Right lobe of liver (tissue), 6 donors: Measurements from ENCODE around the gene RPRD1B. TPM values are rescaled to one million over a fixed set of nuclear protein-coding genes. Genes with fewer than 3 reads are reported as not detected.
"Not testable (repeated sequence)": the region's sequence is repeated elsewhere in the genome, so short reads cannot be mapped to it uniquely, and the experiment has no call there.

Experiments
- ATAC-seq, 4 donors: fragments of 200-7000 bp; cut with Tn5 transposase; one replicate each; pipeline ENCODE4 v1.9.1; 2020; ENCODE audit warnings: mild to moderate bottlenecking in 4 of 4, moderate library complexity in 4 of 4
- DNase-seq, 3 donors: peaks; one replicate each; pipeline ENCODE4 v3.0.0-alpha.2; 2020
- H3K27ac ChIP-seq, 3 donors: fragments of 200-600 bp; one replicate each; pipeline ENCODE4 v1.8.0; 2022
- H3K27me3 ChIP-seq, 2 donors: fragments of 200-600 bp; one replicate each; pipeline ENCODE4 v1.8.0; 2022
- H3K36me3 ChIP-seq, 4 donors: fragments of 200-600 bp; sonication (generic) in 1 of 4; one replicate each; pipeline versions ENCODE4 v1.5.1 to v1.8.0; 2017 to 2022; ENCODE audit warnings: control low read depth in 1 of 4
- H3K4me1 ChIP-seq, 4 donors: fragments of 200-600 bp; sonication (generic) in 1 of 4; one replicate each; pipeline versions ENCODE4 v1.5.1 to v1.8.0; 2017 to 2022; ENCODE audit warnings: control low read depth in 1 of 4
- H3K4me3 ChIP-seq, 3 donors: fragments of 200-600 bp; one replicate each; pipeline ENCODE4 v1.8.0; 2022
- H3K9me3 ChIP-seq, 4 donors: fragments of 200-600 bp; sonication (generic) in 1 of 4; one replicate each; pipeline versions ENCODE4 v1.5.1 to v1.8.0; 2017 to 2022; ENCODE audit warnings: control low read depth in 1 of 4
- CTCF ChIP-seq, 4 donors: fragments of 200-600 bp in 3 of 4; fragments of 450-650 bp in 1 of 4; IDR thresholded peaks; one replicate each; pipeline versions ENCODE4 v1.5.1 to v1.8.0; 2016 to 2022; ENCODE audit warnings: antibody characterized with exemption in 4 of 4, mild to moderate bottlenecking in 2 of 4
- POLR2A ChIP-seq: fragments of 450-650 bp; IDR thresholded peaks from one replicate; pipeline ENCODE4 v1.6.1; 2017; ENCODE audit warnings: antibody characterized with exemption, mild to moderate bottlenecking
- WGBS: methylation state at CpG from one replicate; pipeline ENCODE4 v1.1.6; 2018; ENCODE audit warnings: low coverage, low lambda C conversion rate; ENCODE audit not compliant: insufficient coverage; ENCODE audit errors: missing lambda C conversion rate; 5-methylcytosine and 5-hydroxymethylcytosine counted together
- intact Hi-C, 2 donors: fragments of 100-400 bp; cut with DNase I; formaldehyde crosslinking; loops; one replicate each; pipeline versions ENCODE4 v1.11.2 to v1.14.1; 2022
- total RNA-seq, 6 experiments: library from RNA; depleted of rRNA in 2 of 6; stranded (reverse); fragments of >200 nt in 2 of 6; fragmentation: NEBNext Ultra II Directional in 3 of 6; extraction: Animal tissue kit (Norgen Biotek cat#: 25700) in 3 of 6; gene quantifications; one replicate each; pipeline versions ENCODE4 v1.1.0 to v1.2.4, GENCODE V29; 2016 to 2023
- donor health status: DM: no; HTN: yes; CAD: no.
- donor health status: DM: no; HTN: no; CAD: no.
- donor health status: DM: no; HTN: no; CAD: no.
- donor health status: DM: no; HTN: yes; CAD: no.
- donor health status: DM: no; HTN: yes; CAD: no.

RPRD1B gene
- total RNA-seq, 6 experiments from 2014 or later, result 25.0 to 153 (median 37.9) TPM

DNA sequence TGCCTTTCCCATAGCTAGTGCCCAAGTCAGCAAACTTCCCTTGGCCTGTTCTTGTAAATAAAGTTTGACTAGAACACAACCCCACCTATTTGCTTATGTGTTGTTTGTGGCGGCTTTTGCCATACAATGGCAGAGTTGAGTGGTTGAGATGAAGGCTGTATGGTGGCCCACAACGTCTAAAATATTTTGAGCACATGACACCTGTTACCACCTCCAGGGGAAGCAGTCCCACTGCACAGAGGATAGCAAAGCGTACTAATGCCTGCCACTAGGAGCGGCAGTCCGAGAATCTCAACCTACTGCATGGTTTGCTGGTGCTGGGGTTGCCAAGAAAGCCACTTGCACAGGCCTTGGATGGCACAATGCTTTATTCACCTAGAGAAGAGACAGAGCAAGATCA is 72.9 kb downstream of the RPRD1B start:
- DNase-seq (no peak), ATAC-seq (no peak)
- 73% methylated on average over 2 of the region's 5 CpGs for whole genome bisulfite sequencing
- H3K27me3 ChIP-seq, result no peaks in the 10 kb centered on the region
- H3K4me1 ChIP-seq, result peaks cover 0 to 12% (median 0%) of the 10 kb centered on the region in 4 donors
- no peaks in the 10 kb centered on the region for H3K36me3 ChIP-seq
- no peaks in the 10 kb centered on the region for H3K9me3 ChIP-seq
- no peak overlapping the region for H3K4me3 ChIP-seq
- H3K27ac ChIP-seq, result no peak overlapping the region
- no peak for TF ChIP-seq POLR2A
- no peak for TF ChIP-seq CTCF (IDR thresholded peaks at IDR 0.05)
- intact Hi-C loops, result no loop called here

DNA sequence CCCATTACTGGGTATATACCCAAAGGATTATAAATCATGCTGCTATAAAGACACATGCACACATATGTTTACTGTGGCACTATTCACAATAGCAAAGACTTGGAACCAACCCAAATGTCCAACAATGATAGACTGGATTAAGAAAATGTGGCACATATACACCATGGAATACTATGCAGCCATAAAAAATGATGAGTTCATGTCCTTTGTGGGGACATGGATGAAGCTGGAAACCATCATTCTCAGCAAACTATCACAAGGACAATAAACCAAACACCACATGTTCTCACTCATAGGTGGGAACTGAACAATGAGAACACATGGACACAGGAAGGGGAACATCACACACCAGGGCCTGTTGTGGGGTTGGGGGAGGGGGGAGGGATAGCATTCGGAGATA is 73.8 kb downstream of the RPRD1B start:
- no CpG with 5 or more reads among the region's 1 CpG for WGBS
- H3K27me3 ChIP-seq, H3K36me3 ChIP-seq, H3K27ac ChIP-seq, H3K9me3 ChIP-seq, H3K4me3 ChIP-seq, DNase-seq, intact Hi-C loops, ATAC-seq: not testable (repeated sequence)
- H3K4me1 ChIP-seq, result peaks cover 0 to 12% (median 0%) of the 10 kb centered on the region in 4 donors

GRCh38 chr20:38107916-38108315 is 74.4 kb downstream of the RPRD1B start:
- intact Hi-C loops, H3K36me3 ChIP-seq, H3K27ac ChIP-seq, ATAC-seq, H3K4me3 ChIP-seq, DNase-seq, H3K9me3 ChIP-seq, H3K27me3 ChIP-seq: not testable (repeated sequence)
- H3K4me1 ChIP-seq, result peaks cover 0 to 12% (median 0%) of the 10 kb centered on the region in 4 donors
- WGBS, result 84% methylated on average over 6 of the region's 7 CpGs

DNA sequence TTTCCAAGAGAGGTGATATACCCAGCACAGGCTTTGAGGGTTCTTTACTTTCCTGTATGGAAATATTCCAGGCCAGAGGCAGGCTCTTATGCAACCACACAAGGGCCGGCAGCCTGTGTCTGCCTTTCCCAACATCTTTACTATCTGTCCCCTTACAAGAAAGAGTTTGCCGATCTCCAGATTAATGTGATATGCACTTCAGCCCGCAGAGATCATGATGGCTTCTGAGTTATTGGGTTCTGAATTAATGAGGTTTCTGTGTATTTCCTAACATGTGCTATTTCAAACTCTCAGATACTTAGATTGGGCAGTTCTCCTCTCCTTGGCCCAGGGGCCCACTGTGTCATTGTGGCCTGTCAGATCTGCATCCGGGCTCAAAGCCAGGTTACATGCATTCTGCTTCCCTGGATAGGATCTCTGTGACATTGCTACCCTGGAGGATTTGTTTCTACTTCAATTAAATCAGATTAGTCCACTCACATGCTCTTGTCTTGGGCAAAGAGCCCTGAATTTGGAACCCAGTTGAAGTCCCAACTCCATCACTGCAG is 75.0 kb downstream of the RPRD1B start:
- H3K27me3 ChIP-seq, result no peaks in the 10 kb centered on the region
- no peak for DNase-seq
- TF ChIP-seq POLR2A (no peak), CTCF (IDR thresholded peaks at IDR 0.05) (no peak)
- H3K27ac ChIP-seq, result no peak overlapping the region
- peak in 3 of 4 donors; percentile 31 to 60 (median 31) for ATAC-seq
- intact Hi-C loops, result no loop called here
- 79% methylated on average over 4 of the region's 4 CpGs for WGBS
- no peaks in the 10 kb centered on the region for H3K9me3 ChIP-seq
- H3K4me3 ChIP-seq, result no peak overlapping the region
- H3K4me1 ChIP-seq, result peaks cover 0 to 12% (median 0%) of the 10 kb centered on the region in 4 donors
- no peaks in the 10 kb centered on the region for H3K36me3 ChIP-seq

- H3K4me1 ChIP-seq, result peaks cover 0 to 12% (median 0%) of the 10 kb centered on the region in 4 donors
- no peak overlapping the region for H3K27ac ChIP-seq
- TF ChIP-seq POLR2A (no peak), CTCF (IDR thresholded peaks at IDR 0.05) (no peak)
- H3K27me3 ChIP-seq, result no peaks in the 10 kb centered on the region
- no peaks in the 10 kb centered on the region for H3K36me3 ChIP-seq
- intact Hi-C loops, result no loop called here
- ATAC-seq, result peak in 1 of 4 donors; percentile 12
- H3K4me3 ChIP-seq, result no peak overlapping the region
- DNase-seq, result no peak
- 70% methylated on average over 2 of the region's 3 CpGs for WGBS
- no peaks in the 10 kb centered on the region for H3K9me3 ChIP-seq
Measured at GRCh38 chr20:38108986-38109541, 75.5 kb downstream of the RPRD1B start.
